Measurements from ENCODE around the gene COL24A1. TPM values are rescaled to one million over a fixed set of nuclear protein-coding genes. Genes with fewer than 3 reads are reported as not detected.
A peak's percentile ranks its signal among the peaks of the same experiment; 100 is the strongest.
"Not testable (repeated sequence)": the region's sequence is repeated elsewhere in the genome, so short reads cannot be mapped to it uniquely, and the experiment has no call there.

The COL24A1 gene
- total RNA-seq, 1 donor from 2014 or later = 0.06 TPM

GRCh38 chr1:85824066-85824840, 332.3 kb downstream of the COL24A1 start:
- no peak for DNase-seq (ENCODE audit: extremely low read depth, low read depth, low spot score)

DNA sequence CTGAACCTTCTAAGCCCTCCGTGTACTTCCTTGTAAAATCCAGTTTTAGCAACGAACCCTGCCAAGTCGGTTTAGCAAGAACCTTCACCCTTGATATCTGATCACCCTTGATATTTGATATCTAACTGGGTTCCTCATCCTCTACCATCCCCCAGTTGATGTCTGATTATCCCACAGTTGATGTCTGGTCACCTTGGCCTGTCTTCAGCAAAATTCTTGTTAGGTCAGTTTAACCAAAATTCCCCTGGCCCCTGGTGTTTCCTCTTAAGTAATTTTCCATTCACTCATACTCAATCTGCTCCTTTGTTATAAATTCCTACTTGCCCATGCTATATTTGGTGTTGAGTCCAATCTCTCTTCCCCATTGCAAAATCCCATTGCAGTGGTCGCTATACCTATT, 333.9 kb downstream of the COL24A1 start:
- DNase-seq (ENCODE audit: extremely low read depth, low read depth, low spot score) = no peak

DNA sequence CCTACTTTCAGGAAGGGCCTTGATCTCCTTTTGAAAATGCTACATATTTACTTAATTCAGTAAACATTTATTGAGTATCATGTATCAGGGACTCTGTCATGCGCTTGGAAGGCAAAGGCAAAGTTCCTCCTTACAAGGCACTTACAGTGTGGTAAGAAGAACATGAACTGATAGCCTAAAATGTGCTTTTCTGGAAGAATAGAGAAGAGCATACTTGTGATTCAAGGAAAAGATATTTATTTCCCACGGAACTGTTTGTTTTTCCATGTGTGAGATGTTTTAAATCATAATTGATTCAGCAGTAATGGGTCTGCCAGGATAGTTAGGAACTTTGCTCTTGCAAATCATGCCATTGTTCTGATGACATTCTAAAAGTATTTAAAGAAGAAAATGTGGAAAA, 338.2 kb downstream of the COL24A1 start:
- no peak for DNase-seq (ENCODE audit: extremely low read depth, low read depth, low spot score)

GRCh38 chr1:85816606-85817005, 340.0 kb downstream of the COL24A1 start:
- DNase-seq (ENCODE audit: extremely low read depth, low read depth, low spot score) = no peak

GRCh38 chr1:85815906-85816305, 340.7 kb downstream of the COL24A1 start:
- no peak for DNase-seq (ENCODE audit: extremely low read depth, low read depth, low spot score)

GRCh38 chr1:85806236-85806965, 350.2 kb downstream of the COL24A1 start:
- no peak for DNase-seq (ENCODE audit: extremely low read depth, low read depth, low spot score)

GRCh38 chr1:85801520-85801919, 355.1 kb downstream of the COL24A1 start:
- DNase-seq (ENCODE audit: extremely low read depth, low read depth, low spot score) = no peak

- no peak for DNase-seq (ENCODE audit: extremely low read depth, low read depth, low spot score)
Observed at GRCh38 chr1:85799737-85800136, 356.8 kb downstream of the COL24A1 start.

GRCh38 chr1:85798419-85798818, 358.2 kb downstream of the COL24A1 start:
- no peak for DNase-seq (ENCODE audit: extremely low read depth, low read depth, low spot score)

DNA sequence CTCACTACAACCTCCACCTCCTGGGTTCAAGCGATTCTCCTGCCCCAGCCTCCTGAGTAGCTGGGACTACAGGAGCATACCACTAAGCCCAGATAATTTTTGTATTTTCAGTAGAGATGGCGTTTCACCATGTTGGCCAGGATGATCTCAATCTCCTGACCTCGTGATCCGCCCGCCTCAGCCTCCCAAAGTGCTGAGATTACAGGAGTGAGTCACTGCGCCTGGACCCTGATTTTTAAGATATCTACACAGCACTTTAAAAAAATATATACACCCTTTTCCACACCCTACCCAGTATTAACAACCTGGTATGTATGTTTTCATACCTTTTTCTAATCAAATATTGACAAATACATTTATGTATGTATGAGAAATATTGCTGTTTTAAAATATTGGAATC, 379.6 kb downstream of the COL24A1 start:
- DNase-seq (ENCODE audit: extremely low read depth, low read depth, low spot score) = not testable (repeated sequence)

DNA sequence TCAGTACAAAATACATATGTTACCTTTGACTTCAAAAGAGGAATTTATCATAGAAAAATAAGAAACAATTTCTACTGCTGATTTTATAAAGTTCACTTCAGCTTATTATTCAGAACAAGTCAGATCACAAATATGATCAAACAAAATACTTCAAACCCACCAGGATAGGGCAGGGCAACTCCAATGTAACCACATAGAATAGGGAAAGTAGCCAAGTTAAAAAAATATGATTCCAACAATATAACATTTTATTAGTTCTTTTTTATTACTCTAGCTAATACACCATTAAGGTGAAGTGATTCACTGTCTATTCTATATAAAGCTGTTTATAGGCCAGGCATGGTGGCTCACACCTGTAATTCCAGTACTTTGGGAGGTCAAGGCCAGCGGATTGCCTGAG, 393.8 kb downstream of the COL24A1 start:
- DNase-seq (ENCODE audit: extremely low read depth, low read depth, low spot score) = no peak

DNA sequence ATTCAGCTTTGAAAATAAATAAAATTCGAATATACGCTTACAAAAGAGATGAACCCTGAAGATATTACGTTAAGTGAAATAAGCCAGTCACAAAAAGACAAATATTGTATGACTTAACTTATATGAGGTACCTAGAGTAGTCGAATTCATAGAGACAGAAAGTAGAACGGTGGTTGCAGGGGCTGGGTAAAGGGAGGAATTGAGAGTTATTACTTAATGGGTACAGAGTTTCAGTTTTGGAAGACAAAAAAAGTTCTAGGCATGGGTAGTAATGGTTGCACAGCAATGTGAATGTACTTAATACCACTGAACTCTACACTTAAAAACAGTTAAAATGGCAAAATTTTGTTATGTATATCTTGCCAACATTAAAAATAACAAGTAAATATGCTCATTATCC, 399.7 kb downstream of the COL24A1 start:
- no peak for DNase-seq (ENCODE audit: extremely low read depth, low read depth, low spot score)

GRCh38 chr1:85748120-85748519, 408.5 kb downstream of the COL24A1 start:
- DNase-seq (ENCODE audit: extremely low read depth, low read depth, low spot score) = no peak

DNA sequence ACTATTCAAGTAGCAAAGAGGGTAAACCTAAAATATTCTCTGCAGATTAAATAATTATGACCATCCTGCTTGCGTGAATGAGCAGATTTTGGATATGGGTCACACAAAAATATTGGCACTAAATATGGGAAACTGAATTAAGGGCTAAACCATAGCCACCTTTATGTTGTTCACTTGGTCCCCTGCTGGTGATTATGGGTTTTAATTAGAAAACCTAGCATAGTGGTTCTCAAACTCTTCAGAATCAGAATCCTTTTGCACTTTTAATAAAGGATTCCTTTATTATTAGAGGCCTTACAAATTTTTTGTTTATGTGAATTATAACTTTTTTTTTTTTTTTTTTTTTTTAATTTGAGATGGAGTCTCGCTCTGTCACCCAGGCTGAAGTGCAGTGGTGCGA, 409.8 kb downstream of the COL24A1 start:
- DNase-seq (ENCODE audit: extremely low read depth, low read depth, low spot score) = no peak

DNA sequence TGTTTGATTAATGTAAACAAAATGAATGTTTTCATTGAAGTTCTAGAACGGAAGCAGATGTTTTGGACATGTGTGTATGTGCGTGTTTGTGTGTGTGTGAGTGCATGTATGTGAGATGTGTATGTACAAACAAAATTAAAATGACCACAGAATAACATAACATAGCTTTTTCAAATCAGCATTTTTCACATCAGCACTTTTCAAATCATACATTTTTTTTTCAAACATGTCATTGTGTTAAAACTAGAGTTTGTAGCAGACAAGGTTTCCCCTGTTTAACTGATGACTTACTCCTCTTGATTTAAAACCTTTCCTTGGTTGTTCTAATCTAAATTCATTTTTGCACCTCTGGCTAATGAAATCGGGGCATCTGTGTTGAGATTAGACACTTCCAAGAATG, 412.8 kb downstream of the COL24A1 start:
- no peak for DNase-seq (ENCODE audit: extremely low read depth, low read depth, low spot score)

- DNase-seq (ENCODE audit: extremely low read depth, low read depth, low spot score) = no peak
Observed at GRCh38 chr1:85734931-85735330, 421.6 kb downstream of the COL24A1 start.

GRCh38 chr1:85718678-85719340, 437.8 kb downstream of the COL24A1 start:
- no peak for DNase-seq (ENCODE audit: extremely low read depth, low read depth, low spot score)

DNA sequence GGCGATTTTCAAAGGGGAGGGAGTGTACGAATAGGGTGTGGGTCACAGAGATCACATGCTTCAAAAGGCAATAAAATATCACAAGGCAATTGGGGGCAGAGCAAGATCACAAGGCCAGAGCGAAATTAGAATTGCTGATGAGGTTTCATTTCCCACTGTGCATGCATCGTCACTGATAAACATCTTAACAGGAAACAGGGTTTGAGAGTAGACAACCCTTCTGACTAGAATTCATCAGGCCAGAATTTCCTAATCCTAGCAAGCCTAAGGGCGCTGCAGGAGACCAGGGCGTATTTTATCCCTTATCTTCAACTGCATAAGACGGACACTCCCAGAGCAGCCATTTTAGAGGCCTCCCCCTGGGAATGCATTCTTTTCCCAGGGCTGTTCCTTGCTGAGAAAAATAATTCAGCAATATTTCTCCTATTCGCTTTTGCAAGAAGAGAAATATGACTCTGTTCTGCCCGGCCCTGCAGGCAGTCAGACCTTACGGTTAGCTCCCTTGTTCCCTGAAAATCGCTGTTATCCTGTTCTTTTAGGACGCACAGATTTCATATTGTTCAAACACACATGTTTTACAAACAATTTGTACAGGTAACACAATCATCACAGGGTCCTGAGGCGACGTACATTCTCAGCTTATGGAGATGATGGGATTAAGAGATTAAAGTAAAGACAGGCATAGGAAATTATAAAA, 442.0 kb downstream of the COL24A1 start:
- not testable (repeated sequence) for DNase-seq (ENCODE audit: extremely low read depth, low read depth, low spot score)

GRCh38 chr1:85708829-85709227, 447.7 kb downstream of the COL24A1 start:
- DNase-seq (ENCODE audit: extremely low read depth, low read depth, low spot score) = no peak

- peak; percentile 82 for DNase-seq (ENCODE audit: extremely low read depth, low read depth, low spot score)
Observed at GRCh38 chr1:85707990-85708828, 448.4 kb downstream of the COL24A1 start, which contains the start of gene ZNHIT6. Gene ZNHIT6 (minus strand): TSS chr1:85708433. CDS start chr1:85708284, 149 bp downstream.
